Measurements from ENCODE around the gene PDRG1.
"Not testable (repeated sequence)": the region's sequence is repeated elsewhere in the genome, so short reads cannot be mapped to it uniquely, and the experiment has no call there.

PDRG1 gene

DNA sequence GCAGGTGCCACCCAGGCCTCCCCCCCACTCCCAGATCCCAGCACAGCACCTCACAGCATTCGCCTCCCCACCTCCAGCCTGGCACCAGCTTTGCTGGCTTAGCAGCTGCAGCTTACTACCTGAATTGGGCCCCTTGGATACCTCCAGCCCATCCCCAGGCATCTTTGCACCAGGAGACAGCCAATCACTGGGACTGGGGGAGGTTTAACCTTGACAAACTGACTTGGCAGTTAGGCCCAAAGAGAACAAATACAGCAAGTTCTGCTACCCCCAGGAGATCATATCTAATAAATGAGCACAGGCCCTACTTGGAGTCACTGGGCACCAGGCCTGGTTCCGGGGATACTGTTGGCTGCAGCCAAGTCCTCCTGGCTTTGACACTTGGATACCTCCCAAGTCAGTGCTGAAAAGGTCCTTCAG, 8.8 kb downstream of the PDRG1 start:
- no peak overlapping the region for H3K9ac ChIP-seq (ENCODE audit: low read length)
- H3K9me3 ChIP-seq (ENCODE audit: control insufficient read depth, low read length), result no peaks in the 10 kb centered on the region
- H3K36me3 ChIP-seq (ENCODE audit: control insufficient read depth, insufficient read depth, low read length, severe bottlenecking), result peaks cover 38% of the 10 kb centered on the region
- H3K27me3 ChIP-seq (replicated peaks; ENCODE audit: control insufficient read depth, insufficient read depth, low read length), result peaks cover 3% of the 10 kb centered on the region
- H3K4me3 ChIP-seq (ENCODE audit: low read length), result no peak overlapping the region
- no peak for DNase-seq (ENCODE audit: low read depth)
- H3K4me1 ChIP-seq (ENCODE audit: control insufficient read depth, insufficient read depth, low read length), result peaks cover 8% of the 10 kb centered on the region

DNA sequence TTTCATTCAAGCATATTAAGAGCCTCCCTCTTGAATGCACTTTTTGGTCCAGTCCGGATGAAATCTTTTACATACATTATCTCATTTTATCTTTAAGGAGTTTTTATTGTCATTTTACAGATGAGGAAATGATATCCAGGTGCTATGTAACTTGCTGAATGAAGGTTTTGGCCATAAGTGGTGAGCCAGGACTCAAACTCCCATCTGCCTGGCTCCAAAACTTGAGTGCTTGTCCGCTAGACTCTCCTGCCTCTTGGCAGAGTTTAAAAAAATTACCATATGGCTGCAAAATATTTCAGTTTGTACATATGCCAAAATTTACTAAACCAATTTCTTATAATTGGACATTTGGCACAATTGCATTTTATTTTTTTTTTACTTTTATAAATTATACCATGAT, 12.2 kb downstream of the PDRG1 start:
- Histone ChIP-seq H3K27me3 (replicated peaks; ENCODE audit: control insufficient read depth, insufficient read depth, low read length) (peaks cover 3% of the 10 kb centered on the region), H3K9ac (ENCODE audit: low read length) (no peak overlapping the region), H3K4me3 (ENCODE audit: low read length) (no peak overlapping the region), H3K36me3 (ENCODE audit: control insufficient read depth, insufficient read depth, low read length, severe bottlenecking) (peaks cover 4% of the 10 kb centered on the region), H3K9me3 (ENCODE audit: control insufficient read depth, low read length) (no peaks in the 10 kb centered on the region), H3K4me1 (ENCODE audit: control insufficient read depth, insufficient read depth, low read length) (peaks cover 4% of the 10 kb centered on the region)
- DNase-seq (ENCODE audit: low read depth), result no peak

DNA sequence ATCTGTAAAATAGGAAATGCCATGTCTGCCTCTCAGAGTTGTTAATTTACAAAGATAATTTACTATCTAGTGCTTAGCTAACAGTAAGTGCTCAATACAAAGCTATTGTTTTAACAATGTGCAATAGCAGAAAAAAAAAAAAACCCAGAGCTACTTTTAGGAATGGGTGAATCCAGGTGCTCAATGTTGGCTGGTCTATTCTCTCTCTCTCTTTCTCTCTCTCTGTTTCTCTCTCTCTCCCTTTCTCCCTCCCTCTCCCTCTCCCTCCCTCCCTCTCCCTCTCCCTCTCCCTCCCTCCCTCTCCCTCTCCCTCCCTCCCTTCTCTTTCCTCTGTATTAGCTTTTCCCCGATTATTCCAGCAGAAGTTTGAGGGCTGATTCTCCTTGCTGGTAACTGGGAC, 14.0 kb downstream of the PDRG1 start:
- H3K9ac ChIP-seq (ENCODE audit: low read length), result no peak overlapping the region
- H3K9me3 ChIP-seq (ENCODE audit: control insufficient read depth, low read length), result no peaks in the 10 kb centered on the region
- peaks cover 4% of the 10 kb centered on the region for H3K27me3 ChIP-seq (replicated peaks; ENCODE audit: control insufficient read depth, insufficient read depth, low read length)
- no peak for DNase-seq (ENCODE audit: low read depth)
- no peak overlapping the region for H3K4me3 ChIP-seq (ENCODE audit: low read length)
- H3K36me3 ChIP-seq (ENCODE audit: control insufficient read depth, insufficient read depth, low read length, severe bottlenecking), result no peaks in the 10 kb centered on the region
- no peaks in the 10 kb centered on the region for H3K4me1 ChIP-seq (ENCODE audit: control insufficient read depth, insufficient read depth, low read length)

DNA sequence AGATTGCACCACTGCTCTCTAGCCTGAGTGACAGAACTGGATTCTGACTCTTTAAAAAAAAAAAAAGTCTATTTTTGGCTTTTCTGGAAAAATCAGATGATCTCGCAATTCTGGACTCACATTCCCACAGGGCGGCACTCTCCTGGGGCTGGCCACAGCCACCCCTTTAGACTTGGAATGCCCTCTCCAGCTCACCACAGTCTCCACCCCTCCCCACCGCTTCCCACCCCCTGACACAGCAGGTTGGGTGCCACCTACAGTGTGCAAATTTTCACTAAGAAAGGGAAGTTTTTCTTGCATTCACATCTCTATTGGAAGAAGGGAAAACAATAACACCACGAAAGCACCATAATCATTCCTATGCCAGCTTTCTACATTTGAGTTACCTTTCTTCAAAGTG, 15.4 kb downstream of the PDRG1 start:
- no peaks in the 10 kb centered on the region for H3K4me1 ChIP-seq (ENCODE audit: control insufficient read depth, insufficient read depth, low read length)
- no peak overlapping the region for H3K9ac ChIP-seq (ENCODE audit: low read length)
- peaks cover 13% of the 10 kb centered on the region for H3K27me3 ChIP-seq (replicated peaks; ENCODE audit: control insufficient read depth, insufficient read depth, low read length)
- no peaks in the 10 kb centered on the region for H3K36me3 ChIP-seq (ENCODE audit: control insufficient read depth, insufficient read depth, low read length, severe bottlenecking)
- no peaks in the 10 kb centered on the region for H3K9me3 ChIP-seq (ENCODE audit: control insufficient read depth, low read length)
- DNase-seq (ENCODE audit: low read depth), result no peak
- H3K4me3 ChIP-seq (ENCODE audit: low read length), result no peak overlapping the region

DNA sequence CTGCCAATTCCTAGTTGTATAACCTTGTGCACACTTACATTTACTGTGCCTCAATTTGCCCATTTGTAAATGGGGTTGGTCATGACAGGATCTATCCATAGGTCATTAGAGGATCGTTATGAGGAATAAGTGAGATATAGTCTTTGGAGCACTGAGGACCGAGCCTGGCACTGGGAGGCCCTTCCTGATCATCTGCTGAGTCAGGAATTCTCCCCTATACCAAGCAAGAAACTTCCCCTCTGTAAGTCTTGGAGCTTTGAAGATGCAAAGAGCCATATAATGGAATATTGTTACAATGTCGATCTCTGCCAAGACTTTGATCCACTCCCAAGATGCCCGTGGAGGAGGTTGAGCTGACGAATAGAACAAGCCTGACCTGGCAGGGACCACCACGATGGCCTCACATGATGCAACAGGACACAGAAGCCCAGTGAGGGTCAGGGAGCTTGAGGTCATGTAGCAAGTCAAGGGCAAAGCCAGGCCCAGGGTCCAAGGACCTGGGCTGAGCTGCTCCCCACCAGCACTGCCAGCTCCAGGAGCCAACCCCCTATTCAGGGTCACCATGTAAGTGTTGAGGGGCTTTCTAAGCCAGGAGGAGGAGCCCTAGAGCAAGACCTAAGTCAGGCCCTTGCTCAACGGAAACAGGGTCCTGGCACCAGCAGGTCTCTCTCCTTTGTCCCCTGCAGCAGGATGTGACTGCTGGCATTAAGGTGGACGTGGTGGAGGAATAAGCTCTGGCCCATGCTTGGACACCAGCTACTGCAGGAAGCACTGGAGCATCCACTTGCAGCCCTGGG, 16.7 kb downstream of the PDRG1 start:
- DNase-seq (ENCODE audit: low read depth), result no peak
- H3K4me1 ChIP-seq (ENCODE audit: control insufficient read depth, insufficient read depth, low read length), result no peaks in the 10 kb centered on the region
- H3K9me3 ChIP-seq (ENCODE audit: control insufficient read depth, low read length), result no peaks in the 10 kb centered on the region
- no peak overlapping the region for H3K4me3 ChIP-seq (ENCODE audit: low read length)
- no peak overlapping the region for H3K9ac ChIP-seq (ENCODE audit: low read length)
- H3K27me3 ChIP-seq (replicated peaks; ENCODE audit: control insufficient read depth, insufficient read depth, low read length), result peaks cover 23% of the 10 kb centered on the region
- no peaks in the 10 kb centered on the region for H3K36me3 ChIP-seq (ENCODE audit: control insufficient read depth, insufficient read depth, low read length, severe bottlenecking)

DNA sequence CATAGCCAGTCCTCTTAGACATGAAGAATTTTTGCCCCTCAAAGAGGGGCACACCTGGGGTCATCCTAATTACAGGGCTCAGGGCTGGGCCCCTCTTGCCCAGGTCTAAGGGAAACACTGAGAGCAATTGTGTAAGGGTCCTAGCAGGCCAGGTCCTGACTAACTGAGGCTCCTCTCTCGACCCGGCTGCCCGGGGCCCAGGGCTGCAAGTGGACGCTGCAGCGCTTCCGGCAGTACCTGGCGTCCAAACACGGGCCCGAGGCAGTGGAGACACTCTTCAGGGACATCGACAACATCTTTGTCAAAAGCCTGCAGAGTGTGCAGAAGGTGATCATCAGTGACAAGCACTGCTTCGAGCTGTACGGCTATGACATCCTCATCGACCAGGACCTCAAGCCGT, 17.4 kb downstream of the PDRG1 start:
- peaks cover 24% of the 10 kb centered on the region for H3K27me3 ChIP-seq (replicated peaks; ENCODE audit: control insufficient read depth, insufficient read depth, low read length)

DNA sequence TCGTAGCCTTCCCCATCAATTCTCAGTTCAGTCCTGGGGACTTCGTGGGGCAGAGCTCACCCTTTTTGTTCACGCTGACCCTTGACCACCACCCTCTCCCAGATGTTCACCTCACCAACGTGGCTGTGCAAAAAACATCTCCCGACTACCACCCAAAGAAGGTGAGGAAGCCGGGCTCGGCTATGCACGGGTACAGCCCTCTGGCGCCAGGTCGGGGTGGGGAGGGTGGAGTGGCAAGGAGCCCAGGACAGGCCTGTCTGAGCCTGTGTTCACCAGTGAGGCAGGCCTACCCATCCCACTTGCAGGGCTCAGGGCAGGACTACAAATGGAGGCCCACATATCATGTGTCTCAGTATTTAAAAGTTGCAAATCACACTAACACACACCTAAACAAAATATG, 18.1 kb downstream of the PDRG1 start:
- Histone ChIP-seq H3K36me3 (ENCODE audit: control insufficient read depth, insufficient read depth, low read length, severe bottlenecking) (no peaks in the 10 kb centered on the region), H3K4me3 (ENCODE audit: low read length) (no peak overlapping the region), H3K9ac (ENCODE audit: low read length) (no peak overlapping the region), H3K4me1 (ENCODE audit: control insufficient read depth, insufficient read depth, low read length) (no peaks in the 10 kb centered on the region), H3K9me3 (ENCODE audit: control insufficient read depth, low read length) (no peaks in the 10 kb centered on the region), H3K27me3 (replicated peaks; ENCODE audit: control insufficient read depth, insufficient read depth, low read length) (peaks cover 26% of the 10 kb centered on the region)
- no peak for DNase-seq (ENCODE audit: low read depth)

More for the DNA sequence above, 17.4 kb downstream of the PDRG1 start:
- H3K9ac ChIP-seq (ENCODE audit: low read length), result no peak overlapping the region
- no peak for DNase-seq (ENCODE audit: low read depth)
- H3K4me1 ChIP-seq (ENCODE audit: control insufficient read depth, insufficient read depth, low read length), result no peaks in the 10 kb centered on the region
- no peaks in the 10 kb centered on the region for H3K36me3 ChIP-seq (ENCODE audit: control insufficient read depth, insufficient read depth, low read length, severe bottlenecking)
- no peaks in the 10 kb centered on the region for H3K9me3 ChIP-seq (ENCODE audit: control insufficient read depth, low read length)
- H3K4me3 ChIP-seq (ENCODE audit: low read length), result no peak overlapping the region

DNA sequence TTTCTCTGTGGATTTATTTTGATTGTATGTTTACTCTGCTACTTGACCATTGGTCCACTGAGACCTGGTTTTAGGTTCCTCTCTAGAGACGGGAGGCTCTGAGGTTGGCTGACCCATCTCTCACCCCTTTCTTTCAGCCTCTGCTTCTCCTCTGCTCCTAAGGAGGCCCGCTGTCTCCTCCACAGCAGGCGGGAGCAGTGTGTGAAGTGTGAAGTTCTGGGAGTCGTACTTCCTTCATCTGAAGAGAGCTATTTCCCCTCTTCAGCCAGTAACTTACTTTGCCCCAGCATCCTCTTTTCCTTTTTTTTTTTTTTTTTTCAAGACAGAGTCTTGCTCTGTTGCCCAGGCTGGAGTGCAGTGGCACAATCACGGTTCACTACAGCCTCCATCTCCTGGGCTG, 21.1 kb downstream of the PDRG1 start:
- no peak for DNase-seq (ENCODE audit: low read depth)
- no peaks in the 10 kb centered on the region for H3K36me3 ChIP-seq (ENCODE audit: control insufficient read depth, insufficient read depth, low read length, severe bottlenecking)
- H3K9me3 ChIP-seq (ENCODE audit: control insufficient read depth, low read length), result no peaks in the 10 kb centered on the region
- H3K27me3 ChIP-seq (replicated peaks; ENCODE audit: control insufficient read depth, insufficient read depth, low read length), result peaks cover 37% of the 10 kb centered on the region
- H3K9ac ChIP-seq (ENCODE audit: low read length), result no peak overlapping the region
- H3K4me3 ChIP-seq (ENCODE audit: low read length), result no peak overlapping the region
- H3K4me1 ChIP-seq (ENCODE audit: control insufficient read depth, insufficient read depth, low read length), result no peaks in the 10 kb centered on the region

DNA sequence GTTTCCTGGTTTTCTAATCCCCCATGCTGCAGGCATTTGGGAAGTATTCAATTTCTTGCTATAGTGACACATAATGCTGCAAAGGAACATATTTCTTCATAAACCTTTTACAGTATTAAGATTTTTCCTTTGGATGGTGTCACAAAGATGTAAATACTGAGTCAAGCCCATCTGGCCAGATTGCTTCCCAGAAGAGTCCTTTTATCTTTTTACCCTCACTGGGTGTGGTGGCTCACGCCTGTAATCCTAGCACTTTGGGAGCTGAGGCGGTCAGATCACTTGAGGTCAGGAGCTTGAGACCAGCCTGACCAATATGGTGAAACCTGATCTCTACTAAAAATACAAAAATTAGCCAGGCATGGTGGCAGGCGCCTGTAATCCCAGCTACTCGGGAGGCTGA, 22.2 kb downstream of the PDRG1 start:
- peaks cover 44% of the 10 kb centered on the region for H3K27me3 ChIP-seq (replicated peaks; ENCODE audit: control insufficient read depth, insufficient read depth, low read length)
- H3K9me3 ChIP-seq (ENCODE audit: control insufficient read depth, low read length); H3K4me1 ChIP-seq (ENCODE audit: control insufficient read depth, insufficient read depth, low read length); DNase-seq (ENCODE audit: low read depth); H3K36me3 ChIP-seq (ENCODE audit: control insufficient read depth, insufficient read depth, low read length, severe bottlenecking); H3K4me3 ChIP-seq (ENCODE audit: low read length); H3K9ac ChIP-seq (ENCODE audit: low read length): not testable (repeated sequence)

DNA sequence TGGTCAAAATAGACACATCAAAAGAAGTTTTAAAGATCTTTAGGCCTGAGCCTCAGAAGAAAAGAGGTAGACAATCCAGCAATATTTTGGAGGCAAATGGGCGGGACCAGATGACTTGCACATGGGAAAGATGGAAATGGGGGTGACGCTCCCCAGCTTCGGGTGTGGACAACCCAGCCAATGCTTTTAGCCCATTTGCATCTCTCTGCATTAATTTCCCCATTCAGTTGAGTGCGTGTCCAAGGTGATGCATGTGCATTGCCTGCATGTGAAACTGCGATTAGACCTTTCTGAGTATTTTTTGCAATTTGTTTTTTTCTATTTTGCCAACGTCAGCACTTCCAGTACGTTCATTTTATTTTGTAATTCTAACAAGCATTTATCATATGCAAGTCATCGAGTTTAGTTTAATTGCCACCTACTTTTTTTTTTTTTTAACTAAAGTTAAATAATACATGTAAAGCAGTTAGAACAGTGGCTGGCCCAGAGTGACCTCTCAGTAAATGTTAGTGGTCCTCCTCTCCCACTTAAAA, 24.2 kb downstream of the PDRG1 start:
- Histone ChIP-seq H3K4me1 (ENCODE audit: control insufficient read depth, insufficient read depth, low read length) (no peaks in the 10 kb centered on the region), H3K9ac (ENCODE audit: low read length) (no peak overlapping the region), H3K36me3 (ENCODE audit: control insufficient read depth, insufficient read depth, low read length, severe bottlenecking) (no peaks in the 10 kb centered on the region), H3K27me3 (replicated peaks; ENCODE audit: control insufficient read depth, insufficient read depth, low read length) (peaks cover 55% of the 10 kb centered on the region), H3K4me3 (ENCODE audit: low read length) (no peak overlapping the region), H3K9me3 (ENCODE audit: control insufficient read depth, low read length) (no peaks in the 10 kb centered on the region)
- DNase-seq (ENCODE audit: low read depth), result no peak

DNA sequence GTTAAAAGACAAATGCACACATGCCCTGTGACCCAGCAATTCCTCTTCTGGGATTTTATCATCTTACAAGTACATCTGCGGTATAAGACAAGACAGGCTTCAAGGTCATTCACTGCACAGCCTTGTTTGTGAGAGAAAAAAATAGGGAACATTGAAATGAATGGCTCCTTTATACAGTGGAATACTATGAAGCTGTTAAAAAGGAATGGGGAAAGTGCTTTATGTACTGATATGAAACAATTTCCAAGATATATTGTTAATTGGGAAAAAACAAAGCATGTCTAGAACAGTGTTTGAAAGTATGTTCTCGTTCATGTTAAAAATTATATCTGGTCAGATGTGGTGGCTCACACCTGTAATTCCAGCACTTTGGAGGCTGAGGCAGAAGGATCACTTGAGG, 25.4 kb downstream of the PDRG1 start:
- peaks cover 53% of the 10 kb centered on the region for H3K27me3 ChIP-seq (replicated peaks; ENCODE audit: control insufficient read depth, insufficient read depth, low read length)
- H3K36me3 ChIP-seq (ENCODE audit: control insufficient read depth, insufficient read depth, low read length, severe bottlenecking), result no peaks in the 10 kb centered on the region
- H3K9me3 ChIP-seq (ENCODE audit: control insufficient read depth, low read length), result no peaks in the 10 kb centered on the region
- no peaks in the 10 kb centered on the region for H3K4me1 ChIP-seq (ENCODE audit: control insufficient read depth, insufficient read depth, low read length)
- no peak overlapping the region for H3K9ac ChIP-seq (ENCODE audit: low read length)
- H3K4me3 ChIP-seq (ENCODE audit: low read length), result no peak overlapping the region
- no peak for DNase-seq (ENCODE audit: low read depth)

DNA sequence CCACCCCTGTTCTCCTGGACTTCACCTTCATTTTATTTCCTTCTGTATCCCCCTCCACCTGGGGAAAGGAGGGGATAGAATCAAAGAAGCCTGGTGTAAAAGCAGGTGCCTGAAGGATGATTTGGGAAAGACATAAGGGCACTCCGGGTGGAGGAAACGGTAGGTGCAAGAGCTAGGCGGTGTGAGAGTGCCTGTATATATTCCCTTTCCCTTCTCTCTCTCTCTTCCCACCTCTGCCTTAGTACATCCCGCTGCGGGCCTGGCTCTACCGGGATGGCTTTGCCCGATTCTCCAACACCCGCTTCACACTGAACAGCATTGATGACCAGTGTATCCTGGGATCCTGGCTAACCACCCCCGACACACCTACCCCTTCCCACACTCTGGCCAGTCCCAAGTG, 26.2 kb downstream of the PDRG1 start:
- no peaks in the 10 kb centered on the region for H3K9me3 ChIP-seq (ENCODE audit: control insufficient read depth, low read length)
- no peaks in the 10 kb centered on the region for H3K4me1 ChIP-seq (ENCODE audit: control insufficient read depth, insufficient read depth, low read length)
- no peak for DNase-seq (ENCODE audit: low read depth)
- no peaks in the 10 kb centered on the region for H3K36me3 ChIP-seq (ENCODE audit: control insufficient read depth, insufficient read depth, low read length, severe bottlenecking)
- no peak overlapping the region for H3K4me3 ChIP-seq (ENCODE audit: low read length)
- no peak overlapping the region for H3K9ac ChIP-seq (ENCODE audit: low read length)
- peaks cover 51% of the 10 kb centered on the region for H3K27me3 ChIP-seq (replicated peaks; ENCODE audit: control insufficient read depth, insufficient read depth, low read length)
